ENCODE results near the gene E4F1. TPM values are rescaled to one million over a fixed set of nuclear protein-coding genes. Genes with fewer than 3 reads are reported as not detected.
"Not testable (repeated sequence)": the region's sequence is repeated elsewhere in the genome, so short reads cannot be mapped to it uniquely, and the experiment has no call there.

Gene E4F1
- total RNA-seq, 1 donor from 2014 or later = 18.7 TPM

- H3K27me3 Mint-ChIP-seq (ENCODE audit: low read depth) = no peaks in the 10 kb centered on the region
- H3K27ac Mint-ChIP-seq (ENCODE audit: unreplicated experiment) = no peak overlapping the region
- TF ChIP-seq CTCF (IDR thresholded peaks at IDR 0.05) = no peak
- no peak for DNase-seq (ENCODE audit: low spot score)
- H3K36me3 Mint-ChIP-seq (ENCODE audit: low read depth) = peaks cover 5% of the 10 kb centered on the region
- no peaks in the 10 kb centered on the region for H3K9me3 Mint-ChIP-seq (ENCODE audit: low read depth)
- H3K4me1 Mint-ChIP-seq (ENCODE audit: low read depth) = no peaks in the 10 kb centered on the region
- H3K4me3 Mint-ChIP-seq (ENCODE audit: unreplicated experiment) = no peak overlapping the region
Measured at GRCh38 chr16:2237102-2237482, 13.7 kb downstream of the E4F1 start.

- Mint-ChIP-seq H3K9me3 (ENCODE audit: low read depth) (no peaks in the 10 kb centered on the region), H3K4me3 (ENCODE audit: unreplicated experiment) (no peak overlapping the region), H3K36me3 (ENCODE audit: low read depth) (peaks cover 8% of the 10 kb centered on the region), H3K27me3 (ENCODE audit: low read depth) (no peaks in the 10 kb centered on the region), H3K4me1 (ENCODE audit: low read depth) (no peaks in the 10 kb centered on the region), H3K27ac (ENCODE audit: unreplicated experiment) (no peak overlapping the region)
- TF ChIP-seq CTCF (IDR thresholded peaks at IDR 0.05) = no peak
- no peak for DNase-seq (ENCODE audit: low spot score)
Measured at GRCh38 chr16:2237493-2238149, 14.2 kb downstream of the E4F1 start.

GRCh38 chr16:2238150-2238837 lies 14.9 kb downstream of the E4F1 start:
- no peak overlapping the region for H3K4me3 Mint-ChIP-seq (ENCODE audit: unreplicated experiment)
- H3K27me3 Mint-ChIP-seq (ENCODE audit: low read depth) = no peaks in the 10 kb centered on the region
- no peak for TF ChIP-seq CTCF (IDR thresholded peaks at IDR 0.05)
- no peaks in the 10 kb centered on the region for H3K9me3 Mint-ChIP-seq (ENCODE audit: low read depth)
- no peaks in the 10 kb centered on the region for H3K4me1 Mint-ChIP-seq (ENCODE audit: low read depth)
- peaks cover 8% of the 10 kb centered on the region for H3K36me3 Mint-ChIP-seq (ENCODE audit: low read depth)
- no peak overlapping the region for H3K27ac Mint-ChIP-seq (ENCODE audit: unreplicated experiment)
- no peak for DNase-seq (ENCODE audit: low spot score)

GRCh38 chr16:2238838-2239675 lies 15.7 kb downstream of the E4F1 start:
- Mint-ChIP-seq H3K27ac (ENCODE audit: unreplicated experiment) (no peak overlapping the region), H3K4me3 (ENCODE audit: unreplicated experiment) (no peak overlapping the region), H3K27me3 (ENCODE audit: low read depth) (no peaks in the 10 kb centered on the region), H3K36me3 (ENCODE audit: low read depth) (peaks cover 5% of the 10 kb centered on the region), H3K4me1 (ENCODE audit: low read depth) (no peaks in the 10 kb centered on the region), H3K9me3 (ENCODE audit: low read depth) (no peaks in the 10 kb centered on the region)
- no peak for DNase-seq (ENCODE audit: low spot score)
- TF ChIP-seq CTCF (IDR thresholded peaks at IDR 0.05) = no peak

- not testable (repeated sequence) for H3K9me3 Mint-ChIP-seq (ENCODE audit: low read depth); H3K36me3 Mint-ChIP-seq (ENCODE audit: low read depth); H3K4me1 Mint-ChIP-seq (ENCODE audit: low read depth); DNase-seq (ENCODE audit: low spot score); H3K27ac Mint-ChIP-seq (ENCODE audit: unreplicated experiment); H3K4me3 Mint-ChIP-seq (ENCODE audit: unreplicated experiment); H3K27me3 Mint-ChIP-seq (ENCODE audit: low read depth)
Measured at GRCh38 chr16:2240331-2240730, 16.9 kb downstream of the E4F1 start.

All from chondrocyte (in vitro differentiated cells).